HG02885 (cell line): Measurements from ENCODE around the gene TMTC2.
A peak's percentile ranks its signal among the peaks of the same experiment; 100 is the strongest.

Experiments
- ATAC-seq: cut with Tn5 transposase; IDR thresholded peaks from one replicate; pipeline ENCODE4 v1.9.1; 2021; ENCODE audit warnings: mild to moderate bottlenecking; ENCODE audit not compliant: unreplicated experiment, poor library complexity

TMTC2 gene

GRCh38 chr12:82686168-82687020 lies at the start of gene TMTC2:
Gene TMTC2 (plus strand): TSS chr12:82686906.
- peak; percentile 85 for ATAC-seq

- peak; percentile 41 for ATAC-seq
Observed at GRCh38 chr12:82638324-82638723, 48.4 kb upstream of the TMTC2 start.

DNA sequence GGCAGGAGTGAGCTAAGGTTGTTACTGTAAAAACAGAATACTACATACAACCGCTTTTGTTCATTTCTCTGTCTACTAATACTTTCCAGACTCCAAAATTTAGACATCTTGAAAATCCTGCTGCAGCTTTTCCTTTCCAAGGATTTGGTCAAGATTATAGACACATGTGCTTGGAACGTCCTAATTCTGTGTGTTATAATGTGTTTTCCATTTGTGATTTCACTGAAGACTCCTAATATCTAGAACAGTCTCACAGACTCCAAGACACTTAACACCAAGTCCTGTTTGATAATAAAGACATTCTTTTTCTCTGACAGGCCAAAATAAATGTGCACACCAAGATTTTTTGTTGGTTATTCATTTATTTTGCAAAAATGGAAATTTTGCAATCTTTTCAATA lies 41.8 kb upstream of the TMTC2 start:
- no peak for ATAC-seq

- no peak for ATAC-seq
Observed at GRCh38 chr12:82645414-82645813, 41.3 kb upstream of the TMTC2 start.

DNA sequence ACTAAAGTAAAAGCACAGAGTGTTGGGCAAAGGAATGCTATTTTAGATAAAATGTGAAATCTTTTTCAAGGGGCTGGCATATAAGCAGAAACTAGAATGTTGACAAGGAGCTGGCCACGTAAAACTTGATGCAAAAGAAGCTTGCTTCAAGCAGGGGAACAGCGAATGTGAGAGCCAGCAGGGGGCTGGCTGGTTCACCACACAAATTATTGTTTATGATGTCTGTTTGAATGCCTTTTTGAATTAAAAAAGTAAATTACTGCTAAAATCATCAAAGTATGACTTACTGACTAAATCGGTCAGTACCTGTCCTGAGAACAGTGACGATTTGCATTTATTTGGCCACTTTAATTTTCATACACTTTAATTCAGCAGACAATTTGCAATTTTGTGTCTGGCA lies 38.9 kb upstream of the TMTC2 start:
- no peak for ATAC-seq

GRCh38 chr12:82648259-82648909 lies 38.3 kb upstream of the TMTC2 start:
- ATAC-seq = peak; percentile 30

GRCh38 chr12:82650627-82651337 lies 35.9 kb upstream of the TMTC2 start:
- peak; percentile 94 for ATAC-seq

DNA sequence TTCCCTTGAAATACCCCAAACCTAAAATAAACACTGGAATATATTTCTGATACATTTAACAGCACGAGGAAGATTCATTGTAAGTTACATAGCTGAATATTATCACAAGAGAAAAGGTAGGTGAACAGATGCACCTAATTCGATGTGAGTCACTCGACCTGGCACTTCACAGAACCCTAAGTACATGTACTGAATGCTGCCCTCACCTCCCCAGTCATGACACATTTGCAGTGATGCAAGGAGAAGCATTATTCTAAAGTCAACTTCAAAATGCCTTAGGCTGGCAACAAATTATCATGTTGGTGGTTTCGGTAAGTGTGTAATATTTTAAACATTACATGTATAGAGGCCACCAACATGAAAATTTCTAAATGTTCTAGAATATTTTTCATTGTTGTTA lies 35.2 kb upstream of the TMTC2 start:
- ATAC-seq = no peak

DNA sequence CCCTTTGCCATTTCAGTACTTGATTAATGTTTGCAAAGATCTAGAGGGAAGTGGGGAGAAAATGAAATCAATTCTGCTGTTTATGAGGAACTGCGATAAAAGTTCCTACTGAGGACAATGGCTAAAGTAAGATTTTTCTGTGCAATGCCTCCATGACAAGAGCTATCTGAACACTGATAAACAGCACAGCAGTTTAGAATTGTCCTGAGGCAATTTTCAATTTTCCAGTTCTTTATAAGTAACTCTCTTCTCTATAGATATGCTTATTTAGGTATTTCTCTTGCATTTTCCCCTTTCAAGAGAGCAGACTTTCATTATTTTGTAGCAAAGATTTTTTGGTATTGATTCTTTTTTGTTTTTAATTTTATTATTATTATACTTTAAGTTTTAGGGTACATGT lies 34.6 kb upstream of the TMTC2 start:
- ATAC-seq = no peak

DNA sequence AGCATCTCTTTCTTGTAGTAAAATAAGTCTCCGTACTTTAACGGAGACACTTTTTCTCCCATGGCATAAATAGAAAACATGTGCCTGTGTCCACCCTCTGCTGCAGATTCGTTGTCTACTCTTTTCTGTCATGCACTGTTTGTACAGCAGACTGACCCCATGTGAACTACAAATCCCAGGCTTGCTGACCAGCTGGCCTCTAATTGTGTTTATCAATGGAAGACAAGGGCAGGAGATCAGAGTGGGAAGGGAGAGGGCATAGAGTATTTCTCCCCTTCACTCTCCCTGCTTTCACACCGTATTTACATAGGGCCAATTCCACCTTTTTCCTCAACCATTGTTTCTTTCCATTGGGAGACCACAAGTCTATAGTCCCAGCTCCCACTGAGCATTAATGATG lies 31.0 kb upstream of the TMTC2 start:
- ATAC-seq = no peak

- ATAC-seq = no peak
Observed at GRCh38 chr12:82659343-82660207, 27.1 kb upstream of the TMTC2 start.

DNA sequence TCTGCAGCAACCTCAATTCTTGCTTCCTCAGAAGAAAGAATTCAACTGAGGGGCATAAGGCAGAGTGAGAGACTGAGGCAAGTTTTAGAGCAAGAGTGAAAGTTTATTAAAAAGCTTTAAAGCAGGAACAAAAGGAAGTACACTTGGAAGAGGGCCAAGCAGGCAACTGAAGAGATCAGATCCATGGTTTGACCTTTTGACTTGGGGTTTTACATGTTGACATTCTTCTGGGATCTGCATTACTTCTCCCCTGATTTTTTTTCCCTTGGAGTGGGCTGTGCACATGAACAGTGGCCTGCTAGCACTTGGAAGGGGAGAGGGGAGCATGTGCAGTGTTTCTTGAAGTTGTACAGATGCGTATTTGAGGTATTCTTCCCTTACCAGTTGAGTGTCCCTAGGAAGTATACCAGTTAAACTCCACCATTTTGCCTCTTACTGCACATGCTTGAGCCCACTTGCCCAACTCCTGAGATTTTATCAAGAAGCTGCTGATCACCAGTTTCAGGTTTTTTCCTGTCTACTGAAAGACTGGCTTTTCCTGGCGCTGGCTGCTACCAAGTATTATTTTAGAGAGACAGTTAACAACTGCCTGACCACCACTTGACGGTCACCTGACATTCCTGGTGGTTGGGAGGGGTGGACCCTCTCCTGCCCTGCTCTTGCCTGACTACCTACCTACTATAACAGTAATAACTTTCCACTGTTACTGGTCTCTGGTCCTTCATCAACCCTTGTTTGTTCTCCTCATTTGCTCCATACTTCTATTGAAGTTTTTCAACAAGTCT lies 26.0 kb upstream of the TMTC2 start:
- no peak for ATAC-seq

- ATAC-seq = no peak
Observed at GRCh38 chr12:82663893-82664292, 22.8 kb upstream of the TMTC2 start.

GRCh38 chr12:82665142-82665923 lies 21.4 kb upstream of the TMTC2 start:
- peak; percentile 65 for ATAC-seq

DNA sequence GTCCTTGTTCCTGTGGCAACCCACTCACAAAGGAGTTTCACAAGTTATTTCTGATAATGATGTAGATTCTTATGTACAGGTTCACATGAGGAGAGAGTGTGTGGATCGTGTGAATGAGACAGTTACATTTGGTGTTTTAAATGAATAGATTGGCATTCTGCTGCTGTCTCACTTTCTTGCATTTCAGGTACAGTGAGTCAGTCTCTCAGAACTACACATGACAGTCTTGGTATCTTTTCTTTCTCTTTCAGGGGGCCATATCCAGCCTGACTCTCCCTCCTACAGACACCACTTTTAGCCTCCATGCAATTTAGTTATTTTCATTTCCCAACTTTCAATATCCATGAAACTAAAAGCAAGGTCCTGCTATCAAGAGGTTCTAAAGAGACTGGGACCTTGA lies 19.9 kb upstream of the TMTC2 start:
- no peak for ATAC-seq

- ATAC-seq = no peak
Observed at GRCh38 chr12:82671673-82672195, 15.0 kb upstream of the TMTC2 start.

GRCh38 chr12:82672811-82673495 lies 13.8 kb upstream of the TMTC2 start:
- no peak for ATAC-seq

DNA sequence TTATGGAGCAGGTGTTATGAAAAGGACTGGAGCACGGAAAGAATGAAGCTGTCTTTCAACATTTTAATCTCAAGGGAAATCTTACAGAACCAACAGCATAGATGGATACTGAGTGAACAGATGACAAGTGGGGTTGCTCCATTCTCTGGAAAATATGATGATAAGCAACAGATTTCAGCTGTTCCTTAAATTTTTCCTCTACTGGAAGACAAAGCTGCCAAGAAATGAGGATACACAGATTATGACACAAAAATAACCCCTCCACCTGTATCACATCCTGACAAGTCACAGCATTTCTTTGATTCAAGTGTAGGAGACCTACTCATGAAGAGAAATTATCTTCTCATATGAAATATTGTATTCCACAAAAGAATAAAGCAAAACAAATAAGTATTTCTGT lies 13.0 kb upstream of the TMTC2 start:
- no peak for ATAC-seq
